ENCODE data around the gene COQ6.
"Not testable (repeated sequence)": the region's sequence is repeated elsewhere in the genome, so short reads cannot be mapped to it uniquely, and the experiment has no call there.

Gene COQ6

GRCh38 chr14:73949752-73950734 is at the start of gene COQ6, which contains the start of gene FAM161B:
COQ6 (plus strand) TSS chr14:73950302; CDS start chr14:73950333, 31 bp downstream.
FAM161B (minus strand) TSS chr14:73950094; CDS start chr14:73950026, 68 bp downstream.
- Histone ChIP-seq H3K9me3 (ENCODE audit: control insufficient read depth in 1 of 2, low read length in 2 of 2) (no peaks in the 10 kb centered on the region), H3K36me3 (ENCODE audit: control insufficient read depth in 1 of 2, insufficient read depth in 2 of 2, low read length in 2 of 2) (peaks cover 10 to 28% of the 10 kb centered on the region in 2 donors), H3K27me3 (ENCODE audit: low read depth, low read length) (no peaks in the 10 kb centered on the region), H3K4me1 (ENCODE audit: control insufficient read depth in 1 of 2, insufficient read depth in 2 of 2, low read length in 2 of 2) (peaks cover 0 to 8% of the 10 kb centered on the region in 2 donors), H3K27ac (ENCODE audit: low read length) (peak within 1 kb of the TSS; percentile 92), H3K4me3 (ENCODE audit: low read depth in 1 of 2, low read length in 2 of 2) (peak within 1 kb of the TSS; percentile 93 to 98)

- H3K27me3 ChIP-seq (ENCODE audit: low read depth, low read length) = no peaks in the 10 kb centered on the region
- H3K4me3 ChIP-seq (ENCODE audit: low read depth in 1 of 2, low read length in 2 of 2) = no peak overlapping the region
- no peak overlapping the region for H3K27ac ChIP-seq (ENCODE audit: low read length)
- no peaks in the 10 kb centered on the region for H3K4me1 ChIP-seq (ENCODE audit: control insufficient read depth in 1 of 2, insufficient read depth in 2 of 2, low read length in 2 of 2)
- H3K9me3 ChIP-seq (ENCODE audit: control insufficient read depth in 1 of 2, low read length in 2 of 2) = no peaks in the 10 kb centered on the region
- peaks cover 61 to 62% of the 10 kb centered on the region in 2 donors for H3K36me3 ChIP-seq (ENCODE audit: control insufficient read depth in 1 of 2, insufficient read depth in 2 of 2, low read length in 2 of 2)
Measured at GRCh38 chr14:73903028-73903427, 47.1 kb upstream of the COQ6 start.

DNA sequence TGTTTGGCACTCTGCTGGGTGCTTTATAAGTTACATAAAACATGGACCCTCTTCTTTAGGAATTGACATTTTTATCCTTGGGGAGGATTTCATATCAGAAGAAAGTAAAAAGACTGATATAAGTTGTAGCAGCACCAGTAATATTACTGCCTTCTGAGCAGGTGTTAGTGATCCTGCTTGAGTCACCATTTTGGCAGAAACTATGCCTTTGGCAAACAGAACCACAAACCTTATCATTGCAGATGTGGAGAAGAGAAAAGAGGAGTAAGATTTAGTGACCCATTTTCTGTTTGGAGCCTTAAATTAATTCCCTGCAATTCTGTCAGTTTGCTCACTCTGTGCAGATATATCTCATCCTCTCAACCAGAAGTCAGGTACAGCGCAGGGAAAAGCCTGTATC is 40.4 kb upstream of the COQ6 start:
- Histone ChIP-seq H3K27me3 (ENCODE audit: low read depth, low read length) (no peaks in the 10 kb centered on the region), H3K4me1 (ENCODE audit: control insufficient read depth in 1 of 2, insufficient read depth in 2 of 2, low read length in 2 of 2) (no peaks in the 10 kb centered on the region), H3K27ac (ENCODE audit: low read length) (no peak overlapping the region), H3K9me3 (ENCODE audit: control insufficient read depth in 1 of 2, low read length in 2 of 2) (no peaks in the 10 kb centered on the region), H3K4me3 (ENCODE audit: low read depth in 1 of 2, low read length in 2 of 2) (no peak overlapping the region), H3K36me3 (ENCODE audit: control insufficient read depth in 1 of 2, insufficient read depth in 2 of 2, low read length in 2 of 2) (peaks cover 55 to 80% of the 10 kb centered on the region in 2 donors)

DNA sequence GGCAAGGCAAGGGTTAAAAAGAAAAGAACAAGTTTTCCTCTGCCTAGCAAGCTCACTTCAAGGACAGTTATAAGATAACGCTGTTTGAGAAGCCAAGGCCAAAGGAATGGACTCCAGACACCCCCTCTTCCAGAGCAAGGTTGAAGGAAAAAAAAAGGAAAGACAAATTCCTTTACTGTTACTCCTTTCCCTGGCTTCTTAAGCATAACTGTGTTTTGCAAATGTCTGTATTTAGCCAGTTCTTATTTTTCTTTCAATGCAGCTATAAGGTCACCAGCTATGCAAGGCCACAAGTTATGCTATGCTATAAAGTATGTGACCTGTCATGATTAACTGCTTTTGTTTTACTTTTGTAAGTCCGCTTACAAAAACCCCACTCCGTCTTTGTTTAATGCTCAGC is 36.8 kb upstream of the COQ6 start:
- H3K9me3 ChIP-seq (ENCODE audit: control insufficient read depth in 1 of 2, low read length in 2 of 2) = no peaks in the 10 kb centered on the region
- peaks cover 40 to 53% of the 10 kb centered on the region in 2 donors for H3K36me3 ChIP-seq (ENCODE audit: control insufficient read depth in 1 of 2, insufficient read depth in 2 of 2, low read length in 2 of 2)
- H3K4me3 ChIP-seq (ENCODE audit: low read depth in 1 of 2, low read length in 2 of 2) = no peak overlapping the region
- H3K4me1 ChIP-seq (ENCODE audit: control insufficient read depth in 1 of 2, insufficient read depth in 2 of 2, low read length in 2 of 2) = no peaks in the 10 kb centered on the region
- no peaks in the 10 kb centered on the region for H3K27me3 ChIP-seq (ENCODE audit: low read depth, low read length)
- no peak overlapping the region for H3K27ac ChIP-seq (ENCODE audit: low read length)

- Histone ChIP-seq H3K27ac (ENCODE audit: low read length) (no peak overlapping the region), H3K27me3 (ENCODE audit: low read depth, low read length) (no peaks in the 10 kb centered on the region), H3K4me1 (ENCODE audit: control insufficient read depth in 1 of 2, insufficient read depth in 2 of 2, low read length in 2 of 2) (no peaks in the 10 kb centered on the region), H3K9me3 (ENCODE audit: control insufficient read depth in 1 of 2, low read length in 2 of 2) (no peaks in the 10 kb centered on the region), H3K4me3 (ENCODE audit: low read depth in 1 of 2, low read length in 2 of 2) (no peak overlapping the region), H3K36me3 (ENCODE audit: control insufficient read depth in 1 of 2, insufficient read depth in 2 of 2, low read length in 2 of 2) (peaks cover 20 to 42% of the 10 kb centered on the region in 2 donors)
Measured at GRCh38 chr14:73916324-73916723, 33.8 kb upstream of the COQ6 start.

GRCh38 chr14:73919457-73919856 is 30.6 kb upstream of the COQ6 start:
- not testable (repeated sequence) for H3K27me3 ChIP-seq (ENCODE audit: low read depth, low read length); H3K27ac ChIP-seq (ENCODE audit: low read length); H3K4me1 ChIP-seq (ENCODE audit: control insufficient read depth in 1 of 2, insufficient read depth in 2 of 2, low read length in 2 of 2); H3K9me3 ChIP-seq (ENCODE audit: control insufficient read depth in 1 of 2, low read length in 2 of 2); H3K4me3 ChIP-seq (ENCODE audit: low read depth in 1 of 2, low read length in 2 of 2)
- H3K36me3 ChIP-seq (ENCODE audit: control insufficient read depth in 1 of 2, insufficient read depth in 2 of 2, low read length in 2 of 2) = peaks cover 38 to 50% of the 10 kb centered on the region in 2 donors

- no peaks in the 10 kb centered on the region for H3K9me3 ChIP-seq (ENCODE audit: control insufficient read depth in 1 of 2, low read length in 2 of 2)
- H3K4me1 ChIP-seq (ENCODE audit: control insufficient read depth in 1 of 2, insufficient read depth in 2 of 2, low read length in 2 of 2) = no peaks in the 10 kb centered on the region
- peaks cover 63 to 89% of the 10 kb centered on the region in 2 donors for H3K36me3 ChIP-seq (ENCODE audit: control insufficient read depth in 1 of 2, insufficient read depth in 2 of 2, low read length in 2 of 2)
- H3K27ac ChIP-seq (ENCODE audit: low read length) = no peak overlapping the region
- no peaks in the 10 kb centered on the region for H3K27me3 ChIP-seq (ENCODE audit: low read depth, low read length)
- H3K4me3 ChIP-seq (ENCODE audit: low read depth in 1 of 2, low read length in 2 of 2) = no peak overlapping the region
Measured at GRCh38 chr14:73924337-73924736, 25.8 kb upstream of the COQ6 start.

DNA sequence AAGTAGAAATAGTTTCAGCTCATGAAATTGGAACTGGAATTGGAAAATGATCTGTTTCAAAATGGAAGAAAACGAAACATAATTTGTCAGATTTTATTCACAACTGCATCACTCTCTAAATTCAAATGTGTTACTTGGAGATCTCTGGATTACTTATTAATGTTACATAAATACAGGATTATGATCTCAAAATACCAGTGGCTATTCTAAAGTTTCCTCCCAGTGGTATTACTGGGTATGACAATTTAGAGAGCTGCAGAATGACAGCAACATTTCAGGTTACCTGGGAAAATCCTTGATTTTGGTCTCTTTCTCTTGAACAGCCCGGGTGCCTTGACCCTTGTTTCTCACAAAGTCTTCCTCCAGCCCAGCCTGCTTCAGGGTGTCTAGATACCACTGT is 14.4 kb upstream of the COQ6 start:
- Histone ChIP-seq H3K36me3 (ENCODE audit: control insufficient read depth in 1 of 2, insufficient read depth in 2 of 2, low read length in 2 of 2) (peaks cover 33 to 68% of the 10 kb centered on the region in 2 donors), H3K9me3 (ENCODE audit: control insufficient read depth in 1 of 2, low read length in 2 of 2) (no peaks in the 10 kb centered on the region), H3K4me1 (ENCODE audit: control insufficient read depth in 1 of 2, insufficient read depth in 2 of 2, low read length in 2 of 2) (no peaks in the 10 kb centered on the region)

GRCh38 chr14:73936548-73936947 is 13.6 kb upstream of the COQ6 start:
- Histone ChIP-seq H3K36me3 (ENCODE audit: control insufficient read depth in 1 of 2, insufficient read depth in 2 of 2, low read length in 2 of 2) (peaks cover 26 to 62% of the 10 kb centered on the region in 2 donors), H3K27ac (ENCODE audit: low read length) (no peak overlapping the region), H3K4me3 (ENCODE audit: low read depth in 1 of 2, low read length in 2 of 2) (no peak overlapping the region), H3K4me1 (ENCODE audit: control insufficient read depth in 1 of 2, insufficient read depth in 2 of 2, low read length in 2 of 2) (no peaks in the 10 kb centered on the region), H3K27me3 (ENCODE audit: low read depth, low read length) (no peaks in the 10 kb centered on the region), H3K9me3 (ENCODE audit: control insufficient read depth in 1 of 2, low read length in 2 of 2) (no peaks in the 10 kb centered on the region)

More for the DNA sequence above, 14.4 kb upstream of the COQ6 start:
- no peak overlapping the region for H3K4me3 ChIP-seq (ENCODE audit: low read depth in 1 of 2, low read length in 2 of 2)
- no peaks in the 10 kb centered on the region for H3K27me3 ChIP-seq (ENCODE audit: low read depth, low read length)
- no peak overlapping the region for H3K27ac ChIP-seq (ENCODE audit: low read length)

DNA sequence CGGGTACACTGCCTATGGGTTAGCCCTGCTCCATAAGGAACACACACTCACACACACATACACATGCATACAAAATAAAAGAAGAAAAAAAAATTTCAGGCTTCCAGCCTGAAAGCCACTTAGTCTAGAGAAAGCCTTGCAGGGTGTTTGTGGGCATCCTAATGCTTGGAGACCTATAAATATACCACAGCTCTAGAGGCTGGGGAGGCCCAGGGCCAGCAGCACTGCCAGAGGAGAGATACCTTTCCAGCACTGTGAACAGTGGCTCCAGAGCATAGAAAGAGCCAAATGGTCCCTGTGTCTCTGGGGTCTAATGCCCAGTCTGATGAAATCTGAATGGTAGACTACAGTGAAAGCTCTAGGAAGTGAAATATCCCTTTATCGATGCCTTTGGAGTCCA is 13.1 kb upstream of the COQ6 start:
- H3K4me3 ChIP-seq (ENCODE audit: low read depth in 1 of 2, low read length in 2 of 2) = no peak overlapping the region
- no peaks in the 10 kb centered on the region for H3K27me3 ChIP-seq (ENCODE audit: low read depth, low read length)
- no peak overlapping the region for H3K27ac ChIP-seq (ENCODE audit: low read length)
- no peaks in the 10 kb centered on the region for H3K9me3 ChIP-seq (ENCODE audit: control insufficient read depth in 1 of 2, low read length in 2 of 2)
- H3K36me3 ChIP-seq (ENCODE audit: control insufficient read depth in 1 of 2, insufficient read depth in 2 of 2, low read length in 2 of 2) = peaks cover 21 to 57% of the 10 kb centered on the region in 2 donors
- H3K4me1 ChIP-seq (ENCODE audit: control insufficient read depth in 1 of 2, insufficient read depth in 2 of 2, low read length in 2 of 2) = no peaks in the 10 kb centered on the region

GRCh38 chr14:73942180-73942579 is 7.9 kb upstream of the COQ6 start:
- Histone ChIP-seq H3K36me3 (ENCODE audit: control insufficient read depth in 1 of 2, insufficient read depth in 2 of 2, low read length in 2 of 2) (peaks cover 7 to 44% of the 10 kb centered on the region in 2 donors), H3K27me3 (ENCODE audit: low read depth, low read length) (no peaks in the 10 kb centered on the region), H3K9me3 (ENCODE audit: control insufficient read depth in 1 of 2, low read length in 2 of 2) (no peaks in the 10 kb centered on the region), H3K27ac (ENCODE audit: low read length) (no peak overlapping the region), H3K4me1 (ENCODE audit: control insufficient read depth in 1 of 2, insufficient read depth in 2 of 2, low read length in 2 of 2) (no peaks in the 10 kb centered on the region), H3K4me3 (ENCODE audit: low read depth in 1 of 2, low read length in 2 of 2) (no peak overlapping the region)
